ENCODE measurements around the gene HPCA. TPM values are rescaled to one million over a fixed set of nuclear protein-coding genes. Genes with fewer than 3 reads are reported as not detected.

HPCA gene
- polyA plus RNA-seq, 1 donor (not counting 4 experiments of a cell fraction or from before 2014, with no cell fraction given): not detected

DNA sequence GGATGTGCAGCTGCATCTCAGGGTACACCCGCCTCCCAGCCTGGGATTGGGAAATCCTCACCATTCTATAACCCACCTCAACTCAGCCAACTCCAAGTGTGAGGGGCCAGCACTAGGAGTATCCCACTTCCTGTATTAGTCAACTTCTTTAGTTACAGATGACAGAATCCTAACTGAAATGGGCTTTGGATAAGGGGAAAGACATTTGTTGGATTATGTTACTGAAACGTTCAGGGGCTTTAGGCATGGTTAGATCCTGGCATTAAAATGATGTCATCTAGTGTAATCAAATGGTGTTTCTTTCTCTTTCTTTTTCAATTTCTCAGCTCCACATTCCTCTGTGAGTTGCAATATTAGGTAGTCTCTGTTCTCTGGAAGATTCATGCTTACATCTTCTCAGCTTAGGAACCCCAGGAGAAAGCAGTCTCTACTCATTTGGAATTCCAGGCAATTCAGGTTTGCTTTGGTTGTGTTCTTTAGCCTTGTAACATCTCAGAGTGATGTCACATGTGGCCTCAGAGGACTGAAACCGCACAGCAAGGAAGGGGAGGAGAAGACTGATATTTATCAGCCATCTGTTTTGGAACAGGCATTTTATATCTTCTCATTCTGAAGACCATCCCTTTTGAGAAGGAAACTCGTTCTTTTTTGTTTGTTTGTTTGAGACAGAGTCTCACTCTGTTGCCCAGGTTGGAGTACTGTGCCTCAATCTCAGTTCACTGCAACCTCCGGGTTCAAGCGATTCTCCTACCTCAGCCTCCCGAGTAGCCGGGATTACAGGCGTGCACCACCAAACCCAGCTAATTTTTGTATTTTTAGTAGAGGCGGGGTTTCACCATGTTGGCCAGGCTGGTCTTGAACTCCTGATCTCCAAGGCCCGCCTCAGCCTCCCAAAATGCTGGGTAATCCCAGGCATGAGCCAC lies 33.8 kb downstream of the HPCA start:
- H3K4me2 ChIP-seq (ENCODE audit: control insufficient read depth, extremely low read depth, insufficient read depth, low read depth, low read length): no peak overlapping the region
- H3K36me3 ChIP-seq (ENCODE audit: control insufficient read depth in 2 of 2, extremely low read depth in 1 of 2, insufficient read depth in 2 of 2, low read length in 2 of 2): no peaks in the 10 kb centered on the region
- no peaks in the 10 kb centered on the region for H3K9me1 ChIP-seq (ENCODE audit: control insufficient read depth, extremely low read depth, insufficient read depth, low read length)
- FAIRE-seq (peak; percentile 51), DNase-seq (ENCODE audit: low read depth, low spot score) (no peak)
- H3K9ac ChIP-seq (ENCODE audit: control insufficient read depth, extremely low read depth, insufficient read depth, low read length): no peak overlapping the region
- no peaks in the 10 kb centered on the region for H3K79me2 ChIP-seq (ENCODE audit: control insufficient read depth, insufficient read depth, low read length)
- H3K27ac ChIP-seq (ENCODE audit: control insufficient read depth, insufficient read depth, low read length): no peak overlapping the region
- dilution Hi-C loops (cut with MboI; ENCODE audit: extremely low pct_ligation_motif_present, low sequenced_read_pairs): no loop called here
- no peaks in the 10 kb centered on the region for H3K9me3 ChIP-seq (ENCODE audit: control insufficient read depth, low read depth, low read length)
- H3K27me3 ChIP-seq (ENCODE audit: control insufficient read depth, extremely low read depth, insufficient read depth, low read length): peaks cover 5% of the 10 kb centered on the region
- no peaks in the 10 kb centered on the region for H4K20me1 ChIP-seq (ENCODE audit: control insufficient read depth, extremely low read depth, insufficient read depth, low read length)
- H2AFZ ChIP-seq (ENCODE audit: control insufficient read depth, low read length): no peak overlapping the region
- no peaks in the 10 kb centered on the region for H3K4me1 ChIP-seq (ENCODE audit: control insufficient read depth, extremely low read depth, insufficient read depth, low read length)
- no peak overlapping the region for H3K4me3 ChIP-seq (ENCODE audit: control insufficient read depth in 2 of 3, extremely low read depth in 1 of 3, insufficient read depth in 2 of 3, low read depth in 1 of 3, low read length in 3 of 3)
- TF ChIP-seq, protein P1, sequence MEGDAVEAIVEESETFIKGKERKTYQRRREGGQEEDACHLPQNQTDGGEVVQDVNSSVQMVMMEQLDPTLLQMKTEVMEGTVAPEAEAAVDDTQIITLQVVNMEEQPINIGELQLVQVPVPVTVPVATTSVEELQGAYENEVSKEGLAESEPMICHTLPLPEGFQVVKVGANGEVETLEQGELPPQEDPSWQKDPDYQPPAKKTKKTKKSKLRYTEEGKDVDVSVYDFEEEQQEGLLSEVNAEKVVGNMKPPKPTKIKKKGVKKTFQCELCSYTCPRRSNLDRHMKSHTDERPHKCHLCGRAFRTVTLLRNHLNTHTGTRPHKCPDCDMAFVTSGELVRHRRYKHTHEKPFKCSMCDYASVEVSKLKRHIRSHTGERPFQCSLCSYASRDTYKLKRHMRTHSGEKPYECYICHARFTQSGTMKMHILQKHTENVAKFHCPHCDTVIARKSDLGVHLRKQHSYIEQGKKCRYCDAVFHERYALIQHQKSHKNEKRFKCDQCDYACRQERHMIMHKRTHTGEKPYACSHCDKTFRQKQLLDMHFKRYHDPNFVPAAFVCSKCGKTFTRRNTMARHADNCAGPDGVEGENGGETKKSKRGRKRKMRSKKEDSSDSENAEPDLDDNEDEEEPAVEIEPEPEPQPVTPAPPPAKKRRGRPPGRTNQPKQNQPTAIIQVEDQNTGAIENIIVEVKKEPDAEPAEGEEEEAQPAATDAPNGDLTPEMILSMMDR (optimal IDR thresholded peaks at IDR 0.05 in 1 of 3, IDR thresholded peaks at IDR 0.05 in 1 of 3, conservative IDR thresholded peaks at IDR 0.05 in 1 of 3; ENCODE audit: extremely low read depth in 1 of 3, insufficient read depth in 2 of 3, low read length in 3 of 3): no peak
- TF ChIP-seq EZH2 (IDR thresholded peaks at IDR 0.05; ENCODE audit: low read length): no peak

DNA sequence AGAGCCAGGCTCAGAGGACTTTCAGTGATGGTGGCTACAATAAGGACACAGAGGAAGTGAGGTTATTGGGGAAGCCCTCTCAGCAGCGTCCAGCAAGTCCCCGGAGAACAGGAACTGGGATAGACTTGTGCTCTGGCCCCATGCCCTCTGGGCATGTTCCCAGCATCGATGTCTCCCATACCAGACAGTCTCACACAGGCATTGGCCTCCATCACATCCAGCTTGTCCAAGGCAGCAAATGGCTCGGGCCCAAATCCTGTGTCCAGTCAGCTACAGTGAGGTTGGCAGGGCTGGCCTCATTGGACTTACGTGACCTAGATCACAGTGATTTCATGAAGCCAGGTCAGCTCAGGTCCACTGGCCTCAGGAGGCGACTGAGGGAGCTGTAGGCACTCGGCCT lies 34.5 kb downstream of the HPCA start:
- Histone ChIP-seq H2AFZ (ENCODE audit: control insufficient read depth, low read length) (no peak overlapping the region), H3K79me2 (ENCODE audit: control insufficient read depth, insufficient read depth, low read length) (no peaks in the 10 kb centered on the region), H3K4me2 (ENCODE audit: control insufficient read depth, extremely low read depth, insufficient read depth, low read depth, low read length) (no peak overlapping the region), H3K27ac (ENCODE audit: control insufficient read depth, insufficient read depth, low read length) (no peak overlapping the region), H3K9me1 (ENCODE audit: control insufficient read depth, extremely low read depth, insufficient read depth, low read length) (no peaks in the 10 kb centered on the region), H3K27me3 (ENCODE audit: control insufficient read depth, extremely low read depth, insufficient read depth, low read length) (peaks cover 5% of the 10 kb centered on the region), H3K36me3 (ENCODE audit: control insufficient read depth in 2 of 2, extremely low read depth in 1 of 2, insufficient read depth in 2 of 2, low read length in 2 of 2) (no peaks in the 10 kb centered on the region), H3K4me3 (ENCODE audit: control insufficient read depth in 2 of 3, extremely low read depth in 1 of 3, insufficient read depth in 2 of 3, low read depth in 1 of 3, low read length in 3 of 3) (no peak overlapping the region), H3K9me3 (ENCODE audit: control insufficient read depth, low read depth, low read length) (no peaks in the 10 kb centered on the region), H3K4me1 (ENCODE audit: control insufficient read depth, extremely low read depth, insufficient read depth, low read length) (peaks cover 4% of the 10 kb centered on the region), H4K20me1 (ENCODE audit: control insufficient read depth, extremely low read depth, insufficient read depth, low read length) (no peaks in the 10 kb centered on the region), H3K9ac (ENCODE audit: control insufficient read depth, extremely low read depth, insufficient read depth, low read length) (no peak overlapping the region)
- DNase-seq (ENCODE audit: low read depth, low spot score) (no peak), FAIRE-seq (no peak)
- dilution Hi-C loops (cut with MboI; ENCODE audit: extremely low pct_ligation_motif_present, low sequenced_read_pairs): no loop called here
- no peak for TF ChIP-seq EZH2 (IDR thresholded peaks at IDR 0.05; ENCODE audit: low read length)
- TF ChIP-seq, protein P1 (optimal IDR thresholded peaks at IDR 0.05 in 1 of 3, IDR thresholded peaks at IDR 0.05 in 1 of 3, conservative IDR thresholded peaks at IDR 0.05 in 1 of 3; ENCODE audit: extremely low read depth in 1 of 3, insufficient read depth in 2 of 3, low read length in 3 of 3): no peak
